DOHH2 (cell line): ENCODE measurements around the gene ZNRD2.
A peak's percentile ranks its signal among the peaks of the same experiment; 100 is the strongest.

Source experiments
- H3F3A ChIP-seq: fragments of 200-600 bp; sonication (generic), shearing (Covaris generic); 2 replicates; pipeline ENCODE4 v1.6.0; 2016; ENCODE audit warnings: antibody characterized with exemption, mild to moderate bottlenecking; ENCODE audit not compliant: control insufficient read depth, insufficient read depth
- H3K27ac ChIP-seq: fragments of 200-600 bp; sonication (generic); 2 replicates; pipeline ENCODE4 v1.5.1; 2014; ENCODE audit warnings: low read depth, mild to moderate bottlenecking, low read length, moderate library complexity
- H3K27me3 ChIP-seq: fragments of 200-600 bp; sonication (generic); 2 replicates; pipeline ENCODE4 v1.6.1; 2014; ENCODE audit warnings: mild to moderate bottlenecking, low read length, mixed read lengths; ENCODE audit not compliant: control insufficient read depth
- H3K36me3 ChIP-seq: fragments of 200-600 bp; sonication (generic); 2 replicates; pipeline ENCODE4 v1.6.1; 2014; ENCODE audit warnings: mild to moderate bottlenecking, low read length, moderate library complexity, mixed read lengths; ENCODE audit not compliant: control insufficient read depth
- H3K4me1 ChIP-seq: fragments of 200-600 bp; sonication (generic); 2 replicates; pipeline ENCODE4 v1.6.1; 2014; ENCODE audit warnings: mild to moderate bottlenecking, low read length, mixed read lengths; ENCODE audit not compliant: control insufficient read depth
- H3K4me2 ChIP-seq: fragments of 200-600 bp; sonication (generic); 2 replicates; pipeline ENCODE4 v1.6.0; 2014; ENCODE audit warnings: mild to moderate bottlenecking, low read length, moderate library complexity
- H3K4me3 ChIP-seq: fragments of 200-600 bp; sonication (generic); 2 replicates; pipeline ENCODE4 v1.5.1; 2014; ENCODE audit warnings: mild to moderate bottlenecking, low read length, mixed read lengths
- H3K79me2 ChIP-seq: fragments of 200-600 bp; sonication (generic); 2 replicates; pipeline ENCODE4 v1.6.1; 2014; ENCODE audit warnings: mild to moderate bottlenecking, low read length, mixed read lengths; ENCODE audit not compliant: control insufficient read depth
- H3K9me2 ChIP-seq: fragments of 200-600 bp; sonication (generic); replicated peaks from 2 replicates; pipeline ENCODE4 v1.6.1; 2014; ENCODE audit warnings: mild to moderate bottlenecking, low read length, mixed read lengths; ENCODE audit not compliant: control insufficient read depth
- H3K9me3 ChIP-seq: fragments of 200-600 bp; sonication (generic); 2 replicates; pipeline ENCODE4 v1.6.1; 2014; ENCODE audit warnings: antibody characterized with exemption, low read length, mixed read lengths; ENCODE audit not compliant: control insufficient read depth, insufficient read depth
- H4K20me1 ChIP-seq: fragments of 200-600 bp; sonication (generic); 2 replicates; pipeline ENCODE4 v1.6.0; 2014; ENCODE audit warnings: low read depth, mild to moderate bottlenecking, antibody characterized with exemption, low read length, moderate library complexity; ENCODE audit not compliant: control insufficient read depth, insufficient read depth
- EZH2phosphoT487 ChIP-seq: fragments of 200-600 bp; sonication (generic); IDR thresholded peaks from 2 replicates; pipeline ENCODE4 v1.6.1; 2017; ENCODE audit warnings: borderline replicate concordance, mild to moderate bottlenecking, antibody characterized with exemption, low read length, moderate library complexity, mixed read lengths
- TF ChIP-seq, protein P1 (sequence below): fragments of 200-600 bp; sonication (generic); IDR thresholded peaks from one replicate; pipeline ENCODE4 v1.5.1; 2014; ENCODE audit warnings: antibody characterized with exemption, mild to moderate bottlenecking, low read depth, low read length; ENCODE audit not compliant: poor library complexity, severe bottlenecking

ZNRD2 gene

DNA sequence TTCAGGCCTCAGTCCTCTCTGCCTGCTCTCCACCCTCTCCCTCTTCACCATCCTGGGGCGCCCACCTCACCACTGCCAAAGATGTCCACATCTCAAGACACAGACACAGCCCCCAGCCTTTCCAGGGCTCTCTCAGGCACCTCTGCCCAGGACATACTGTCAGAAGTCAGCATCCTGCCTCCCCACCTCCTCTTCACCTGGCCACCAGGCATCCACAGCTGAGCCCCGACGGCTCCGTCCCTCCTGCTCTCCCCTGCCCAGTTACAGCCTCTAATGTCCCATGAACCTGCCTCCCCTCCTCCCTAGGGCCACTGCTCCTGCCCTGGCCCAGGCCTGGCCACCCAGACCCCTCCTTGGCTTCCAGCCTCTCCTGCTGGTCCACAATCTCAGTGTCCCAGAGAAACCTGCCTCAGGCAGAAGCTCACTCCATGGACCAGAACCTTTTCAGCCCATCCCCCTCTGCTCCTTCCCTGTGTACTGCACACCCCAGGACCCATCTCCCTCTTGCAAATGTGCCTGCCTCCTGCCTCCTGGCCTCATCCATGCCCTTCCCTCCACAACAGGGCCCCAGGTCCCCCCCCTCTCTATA lies 15.3 kb upstream of the ZNRD2 start:
- H3K79me2 ChIP-seq = no peaks in the 10 kb centered on the region
- TF ChIP-seq, protein P1, sequence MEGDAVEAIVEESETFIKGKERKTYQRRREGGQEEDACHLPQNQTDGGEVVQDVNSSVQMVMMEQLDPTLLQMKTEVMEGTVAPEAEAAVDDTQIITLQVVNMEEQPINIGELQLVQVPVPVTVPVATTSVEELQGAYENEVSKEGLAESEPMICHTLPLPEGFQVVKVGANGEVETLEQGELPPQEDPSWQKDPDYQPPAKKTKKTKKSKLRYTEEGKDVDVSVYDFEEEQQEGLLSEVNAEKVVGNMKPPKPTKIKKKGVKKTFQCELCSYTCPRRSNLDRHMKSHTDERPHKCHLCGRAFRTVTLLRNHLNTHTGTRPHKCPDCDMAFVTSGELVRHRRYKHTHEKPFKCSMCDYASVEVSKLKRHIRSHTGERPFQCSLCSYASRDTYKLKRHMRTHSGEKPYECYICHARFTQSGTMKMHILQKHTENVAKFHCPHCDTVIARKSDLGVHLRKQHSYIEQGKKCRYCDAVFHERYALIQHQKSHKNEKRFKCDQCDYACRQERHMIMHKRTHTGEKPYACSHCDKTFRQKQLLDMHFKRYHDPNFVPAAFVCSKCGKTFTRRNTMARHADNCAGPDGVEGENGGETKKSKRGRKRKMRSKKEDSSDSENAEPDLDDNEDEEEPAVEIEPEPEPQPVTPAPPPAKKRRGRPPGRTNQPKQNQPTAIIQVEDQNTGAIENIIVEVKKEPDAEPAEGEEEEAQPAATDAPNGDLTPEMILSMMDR = no peak
- no peak for TF ChIP-seq EZH2phosphoT487
- H4K20me1 ChIP-seq = no peaks in the 10 kb centered on the region
- no peak overlapping the region for H3K4me3 ChIP-seq
- H3K27ac ChIP-seq = no peak overlapping the region
- no peak overlapping the region for H3K4me2 ChIP-seq
- no peaks in the 10 kb centered on the region for H3K27me3 ChIP-seq
- H3F3A ChIP-seq = peaks cover 8% of the 10 kb centered on the region
- no peaks in the 10 kb centered on the region for H3K9me2 ChIP-seq
- no peaks in the 10 kb centered on the region for H3K9me3 ChIP-seq
- H3K4me1 ChIP-seq = peaks cover 51% of the 10 kb centered on the region
- no peaks in the 10 kb centered on the region for H3K36me3 ChIP-seq

DNA sequence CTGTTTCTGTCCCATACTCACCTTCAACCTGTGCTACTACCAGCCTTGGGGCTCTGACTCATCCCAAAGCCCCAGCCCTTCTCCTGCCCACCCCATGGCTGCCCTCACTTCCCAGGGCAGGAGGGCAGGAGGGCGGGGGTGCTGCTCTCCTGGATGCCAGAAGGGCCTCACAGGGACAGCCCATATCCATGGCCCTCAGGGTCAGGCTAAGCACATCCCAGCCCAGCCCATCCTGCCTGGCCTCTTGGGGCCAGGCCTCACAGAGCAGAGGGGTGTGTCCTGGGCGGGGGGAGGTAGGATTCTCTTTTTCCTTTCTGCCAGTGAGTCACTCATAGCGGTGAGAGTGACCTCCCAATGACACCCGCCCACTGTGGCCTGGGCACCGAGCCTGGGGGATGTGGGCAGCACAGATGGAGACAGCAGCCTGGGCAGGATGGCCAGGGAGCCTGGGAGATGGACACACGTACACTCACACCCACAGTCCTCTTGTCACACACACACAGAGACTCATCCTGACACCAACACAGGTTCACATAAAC lies 14.5 kb upstream of the ZNRD2 start:
- no peak for TF ChIP-seq EZH2phosphoT487
- TF ChIP-seq, protein P1 = no peak
- no peaks in the 10 kb centered on the region for H3K27me3 ChIP-seq
- no peak overlapping the region for H3K4me3 ChIP-seq
- no peak overlapping the region for H3K27ac ChIP-seq
- H3F3A ChIP-seq = peaks cover 8% of the 10 kb centered on the region
- H3K9me3 ChIP-seq = no peaks in the 10 kb centered on the region
- H3K36me3 ChIP-seq = no peaks in the 10 kb centered on the region
- peaks cover 51% of the 10 kb centered on the region for H3K4me1 ChIP-seq
- H4K20me1 ChIP-seq = no peaks in the 10 kb centered on the region
- H3K4me2 ChIP-seq = no peak overlapping the region
- no peaks in the 10 kb centered on the region for H3K9me2 ChIP-seq
- no peaks in the 10 kb centered on the region for H3K79me2 ChIP-seq

DNA sequence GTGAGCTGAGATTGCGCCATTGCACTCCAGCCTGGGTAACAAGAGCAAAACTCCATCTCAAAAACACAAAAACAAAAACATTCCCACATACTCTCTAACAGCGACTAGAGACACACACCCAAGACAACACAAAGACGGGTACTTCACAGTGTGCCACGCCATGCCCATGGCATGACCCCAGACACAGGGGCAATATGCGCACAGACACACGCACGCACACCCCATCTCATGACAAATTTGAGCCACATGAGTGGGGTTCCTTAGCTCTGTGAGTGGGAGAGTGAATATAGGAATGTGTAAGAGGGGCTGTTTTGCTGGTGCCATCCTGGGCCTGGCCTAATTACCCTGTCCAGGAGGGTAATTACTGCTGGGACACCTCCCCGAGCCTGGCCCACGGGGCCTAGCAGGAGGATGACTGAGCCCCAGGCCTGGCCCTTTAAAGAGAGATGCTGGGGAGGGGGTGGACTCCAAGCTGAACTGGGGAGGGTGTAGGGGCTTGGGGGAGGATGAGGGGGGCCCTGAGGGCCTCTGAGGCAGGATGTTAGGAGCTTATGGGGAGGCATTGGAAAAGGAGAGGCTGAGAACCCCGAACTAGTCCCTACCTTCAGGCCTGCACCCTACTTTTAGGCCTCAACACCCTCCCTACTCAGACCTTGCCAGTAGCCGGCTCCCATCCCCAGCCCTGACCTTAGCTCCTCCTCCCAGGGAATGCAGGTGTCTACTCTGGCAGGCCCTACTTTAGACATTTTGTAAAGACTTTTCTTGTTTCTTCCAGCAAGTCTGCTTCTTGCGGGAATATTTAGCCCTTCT lies 13.6 kb upstream of the ZNRD2 start:
- no peak overlapping the region for H3K27ac ChIP-seq
- H3K27me3 ChIP-seq = no peaks in the 10 kb centered on the region
- H3K4me2 ChIP-seq = peak overlapping the region; percentile 37; the same call in 1 of the 2 replicates

More for the DNA sequence above, 13.6 kb upstream of the ZNRD2 start:
- H4K20me1 ChIP-seq = no peaks in the 10 kb centered on the region
- no peak for TF ChIP-seq EZH2phosphoT487
- TF ChIP-seq, protein P1 = no peak
- no peaks in the 10 kb centered on the region for H3K9me3 ChIP-seq
- H3K36me3 ChIP-seq = no peaks in the 10 kb centered on the region
- H3K4me1 ChIP-seq = peaks cover 45% of the 10 kb centered on the region
- H3K9me2 ChIP-seq = no peaks in the 10 kb centered on the region
- peaks cover 7% of the 10 kb centered on the region for H3F3A ChIP-seq
- H3K4me3 ChIP-seq = no peak overlapping the region
- H3K79me2 ChIP-seq = no peaks in the 10 kb centered on the region
